SJCRH30 (cell line): Measurements from ENCODE around the gene MERTK. TPM values are rescaled to one million over a fixed set of nuclear protein-coding genes. Genes with fewer than 3 reads are reported as not detected.

Experiments used
- DNase-seq, 2 experiments: peaks; one replicate each; pipeline ENCODE4 v3.0.0-alpha.2; 2015 to 2020
- H3K27ac ChIP-seq: fragments of 250-450 bp; sonication (Bioruptor Pico); 2 replicates; pipeline ENCODE4 v1.5.1; 2020; ENCODE audit warnings: mild to moderate bottlenecking, moderate library complexity
- H3K27me3 ChIP-seq: fragments of 250-450 bp; sonication (Bioruptor Pico); 2 replicates; pipeline ENCODE4 v1.5.1; 2020; ENCODE audit warnings: mild to moderate bottlenecking, moderate library complexity
- H3K36me3 ChIP-seq: fragments of 250-450 bp; sonication (Bioruptor Pico); 2 replicates; pipeline ENCODE4 v1.5.1; 2020; ENCODE audit warnings: mild to moderate bottlenecking, moderate library complexity
- H3K4me1 ChIP-seq: fragments of 250-450 bp; sonication (Bioruptor Pico); 2 replicates; pipeline ENCODE4 v1.5.1; 2020; ENCODE audit warnings: mild to moderate bottlenecking, moderate library complexity
- H3K4me3 ChIP-seq: fragments of 250-450 bp; sonication (Bioruptor Pico); 2 replicates; pipeline ENCODE4 v1.5.1; 2020; ENCODE audit warnings: mild to moderate bottlenecking, moderate library complexity
- H3K9me3 ChIP-seq: fragments of 250-450 bp; sonication (Bioruptor Pico); replicated peaks from 2 replicates; pipeline ENCODE4 v1.5.1; 2020; ENCODE audit warnings: mild to moderate bottlenecking, moderate library complexity
- total RNA-seq: library from RNA; depleted of rRNA; stranded (reverse); fragments of >200 nt; shearing (Covaris generic); gene quantifications from 2 replicates; pipeline ENCODE4 v1.2.3, GENCODE V29; 2014

The MERTK gene
- total RNA-seq, 1 experiment from 2014 or later, result 6.8 TPM

DNA sequence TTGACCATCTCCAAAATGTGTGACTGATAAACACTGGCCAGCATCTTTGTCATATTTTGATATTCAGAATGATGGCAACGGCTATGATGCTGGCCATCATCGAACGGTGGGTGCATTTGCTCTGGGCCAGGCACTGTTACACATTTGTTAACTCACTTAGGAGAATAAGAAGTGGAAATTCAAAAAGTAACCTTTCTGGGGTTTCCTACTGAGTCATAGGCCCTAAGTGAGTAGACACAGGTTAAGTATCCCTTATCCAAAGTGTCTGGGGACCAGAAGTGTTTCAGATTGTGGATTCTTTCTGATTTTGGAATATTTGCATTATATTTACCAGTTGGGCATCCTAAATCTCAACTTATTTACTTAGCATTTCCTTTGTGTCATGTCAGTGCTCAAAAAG is 92.0 kb downstream of the MERTK start:
- no peak overlapping the region for H3K4me3 ChIP-seq
- H3K4me1 ChIP-seq, result peaks cover 13% of the 10 kb centered on the region
- DNase-seq, result no peak
- no peak overlapping the region for H3K27ac ChIP-seq
- H3K9me3 ChIP-seq, result no peaks in the 10 kb centered on the region
- no peaks in the 10 kb centered on the region for H3K36me3 ChIP-seq
- H3K27me3 ChIP-seq, result no peaks in the 10 kb centered on the region

DNA sequence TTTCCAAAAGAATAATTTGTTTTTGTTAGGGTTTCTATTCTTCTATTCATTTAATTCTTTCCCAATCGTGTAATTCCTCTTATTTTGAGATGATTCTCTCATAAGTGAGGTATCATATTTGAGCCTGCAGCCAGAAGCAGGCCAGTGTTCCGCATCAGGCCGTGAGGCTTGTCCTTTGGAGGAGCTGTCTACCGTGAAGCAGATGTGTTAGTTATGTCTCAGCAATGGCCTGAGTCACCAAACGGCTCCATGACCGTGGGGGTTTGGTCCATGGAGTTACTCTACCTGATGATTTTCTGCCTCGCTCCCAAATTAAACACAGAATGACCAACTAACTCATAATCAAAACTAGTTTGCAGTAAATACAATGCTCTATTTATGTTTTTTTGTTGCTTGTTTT is 92.4 kb downstream of the MERTK start:
- peaks cover 9% of the 10 kb centered on the region for H3K4me1 ChIP-seq
- H3K36me3 ChIP-seq, result no peaks in the 10 kb centered on the region
- H3K27ac ChIP-seq, result no peak overlapping the region
- no peaks in the 10 kb centered on the region for H3K27me3 ChIP-seq
- no peak overlapping the region for H3K4me3 ChIP-seq
- DNase-seq, result no peak
- no peaks in the 10 kb centered on the region for H3K9me3 ChIP-seq

DNA sequence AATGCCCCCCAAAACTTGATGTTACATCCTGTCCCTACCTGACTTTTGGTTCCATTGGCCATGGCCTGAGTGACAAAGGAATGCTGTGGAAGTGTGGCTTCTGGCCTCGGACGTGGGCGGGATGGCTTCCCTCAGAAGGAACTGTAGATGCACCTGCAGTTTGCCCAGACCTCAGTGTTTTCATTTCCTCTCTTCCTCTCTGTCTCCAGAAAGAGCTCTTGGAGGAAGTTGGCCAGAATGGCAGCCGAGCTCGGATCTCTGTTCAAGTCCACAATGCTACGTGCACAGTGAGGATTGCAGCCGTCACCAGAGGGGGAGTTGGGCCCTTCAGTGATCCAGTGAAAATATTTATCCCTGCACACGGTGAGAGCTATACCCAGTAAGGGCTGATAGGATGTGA is 95.6 kb downstream of the MERTK start:
- Histone ChIP-seq H3K27me3 (no peaks in the 10 kb centered on the region), H3K4me1 (no peaks in the 10 kb centered on the region), H3K4me3 (no peak overlapping the region), H3K9me3 (no peaks in the 10 kb centered on the region), H3K36me3 (peaks cover 2% of the 10 kb centered on the region), H3K27ac (no peak overlapping the region)
- DNase-seq, result no peak

DNA sequence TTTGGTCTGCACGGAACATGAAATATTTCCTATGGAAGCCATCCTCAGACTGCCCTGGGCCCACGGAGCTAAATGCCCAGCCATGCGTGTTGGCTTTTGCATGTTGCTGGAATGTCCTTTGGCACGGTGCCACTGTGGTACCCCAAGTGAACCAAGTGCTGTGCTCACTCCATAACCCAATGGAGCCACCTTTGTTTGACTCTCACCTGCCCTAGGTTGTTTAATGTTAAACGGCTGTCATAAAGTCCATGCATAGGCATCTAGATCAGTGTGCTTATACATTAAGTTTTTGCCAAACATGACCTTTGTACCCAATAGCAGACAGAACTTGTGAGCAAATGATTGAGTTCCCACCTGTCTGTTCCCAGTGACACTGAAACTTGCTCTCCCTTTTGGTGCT is 96.7 kb downstream of the MERTK start:
- no peak for DNase-seq
- Histone ChIP-seq H3K27me3 (no peaks in the 10 kb centered on the region), H3K4me1 (no peaks in the 10 kb centered on the region), H3K36me3 (peaks cover 5% of the 10 kb centered on the region), H3K27ac (no peak overlapping the region), H3K4me3 (no peak overlapping the region), H3K9me3 (no peaks in the 10 kb centered on the region)

DNA sequence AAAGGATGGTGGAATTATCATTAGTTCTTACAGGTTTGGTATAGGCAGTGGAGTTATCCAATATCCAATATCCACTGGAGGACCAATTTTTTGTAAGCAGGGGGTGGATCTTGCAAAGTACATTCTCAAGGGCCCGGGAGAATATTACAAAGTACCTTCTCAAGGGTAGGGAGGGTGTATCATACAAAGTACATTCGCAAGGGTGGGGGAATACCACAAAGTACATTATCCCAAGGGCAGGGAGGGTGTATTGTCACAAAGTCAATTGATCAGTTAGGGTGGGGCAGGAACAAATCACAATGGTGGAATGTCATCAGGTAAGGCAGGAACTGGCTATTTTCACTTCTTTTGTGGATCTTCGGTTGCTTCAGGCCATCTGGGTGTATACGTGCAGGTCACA is 101.4 kb downstream of the MERTK start:
- DNase-seq, result no peak
- peaks cover 5% of the 10 kb centered on the region for H3K36me3 ChIP-seq
- H3K27me3 ChIP-seq, result no peaks in the 10 kb centered on the region
- H3K4me3 ChIP-seq, result no peak overlapping the region
- H3K9me3 ChIP-seq, result no peaks in the 10 kb centered on the region
- no peaks in the 10 kb centered on the region for H3K4me1 ChIP-seq
- H3K27ac ChIP-seq, result no peak overlapping the region

DNA sequence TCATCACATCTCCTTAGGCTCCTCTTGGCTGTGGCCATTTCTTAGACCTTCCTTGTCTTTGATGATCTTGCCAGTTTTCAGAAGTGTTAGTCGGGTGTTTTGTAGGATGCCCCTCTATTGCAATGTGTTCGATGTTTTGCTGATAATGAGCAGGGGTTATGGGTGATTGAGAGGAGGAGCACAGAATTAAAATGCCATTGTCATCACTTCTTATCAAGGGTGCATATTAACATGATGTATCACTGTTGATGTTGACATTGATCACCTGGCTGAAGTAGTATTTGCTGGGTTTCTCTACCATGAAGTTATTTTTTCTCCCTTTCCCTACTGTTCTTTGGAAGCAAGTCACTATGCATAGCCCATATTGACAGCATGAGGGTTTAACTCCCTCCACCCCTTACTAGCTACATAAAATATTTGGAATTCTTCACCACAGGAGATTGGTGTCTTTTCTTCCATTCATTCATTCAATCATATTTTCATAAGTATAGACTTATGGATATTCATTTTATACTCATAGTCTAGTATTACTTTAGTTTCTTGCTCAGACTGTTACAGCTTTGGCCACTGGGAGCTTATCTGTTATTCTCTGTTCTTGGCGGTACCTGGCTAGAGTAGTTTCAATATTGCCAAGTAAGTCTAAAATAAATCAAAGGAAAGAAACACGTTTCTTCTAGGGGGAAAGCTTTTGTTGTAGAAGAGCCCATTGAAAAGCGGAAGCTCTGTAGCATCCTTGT is 102.2 kb downstream of the MERTK start:
- H3K27me3 ChIP-seq, result no peaks in the 10 kb centered on the region
- H3K9me3 ChIP-seq, result no peaks in the 10 kb centered on the region
- no peak overlapping the region for H3K4me3 ChIP-seq
- peaks cover 5% of the 10 kb centered on the region for H3K36me3 ChIP-seq
- H3K4me1 ChIP-seq, result no peaks in the 10 kb centered on the region
- DNase-seq, result no peak
- H3K27ac ChIP-seq, result no peak overlapping the region

DNA sequence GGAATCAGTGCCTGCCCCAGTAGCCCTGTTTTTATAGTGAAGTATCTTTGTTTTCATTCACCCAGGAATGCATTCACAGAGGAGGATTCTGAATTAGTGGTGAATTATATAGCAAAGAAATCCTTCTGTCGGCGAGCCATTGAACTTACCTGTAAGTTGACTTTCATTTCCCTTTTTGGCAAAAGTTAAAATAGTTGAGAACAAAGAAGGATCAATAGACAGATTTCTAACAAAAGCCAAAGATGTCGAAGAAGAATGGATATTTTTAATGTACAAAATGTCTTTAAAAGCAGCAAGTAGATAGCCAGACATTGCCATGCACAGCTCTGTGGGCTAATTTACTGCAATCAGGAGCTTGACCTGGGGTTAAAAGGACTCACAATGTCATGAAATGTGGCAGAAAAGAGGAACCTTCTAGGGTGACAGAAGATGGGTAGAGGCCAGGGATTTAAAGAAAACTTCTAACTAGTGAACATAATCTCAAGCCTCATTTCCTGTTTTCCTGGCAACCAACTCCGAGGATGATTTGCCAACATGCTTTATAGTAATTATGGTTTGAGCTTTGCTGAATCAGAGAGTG is 102.8 kb downstream of the MERTK start:
- Histone ChIP-seq H3K36me3 (peaks cover 5% of the 10 kb centered on the region), H3K27ac (no peak overlapping the region), H3K4me1 (no peaks in the 10 kb centered on the region), H3K9me3 (no peaks in the 10 kb centered on the region), H3K4me3 (no peak overlapping the region), H3K27me3 (no peaks in the 10 kb centered on the region)
- no peak for DNase-seq

DNA sequence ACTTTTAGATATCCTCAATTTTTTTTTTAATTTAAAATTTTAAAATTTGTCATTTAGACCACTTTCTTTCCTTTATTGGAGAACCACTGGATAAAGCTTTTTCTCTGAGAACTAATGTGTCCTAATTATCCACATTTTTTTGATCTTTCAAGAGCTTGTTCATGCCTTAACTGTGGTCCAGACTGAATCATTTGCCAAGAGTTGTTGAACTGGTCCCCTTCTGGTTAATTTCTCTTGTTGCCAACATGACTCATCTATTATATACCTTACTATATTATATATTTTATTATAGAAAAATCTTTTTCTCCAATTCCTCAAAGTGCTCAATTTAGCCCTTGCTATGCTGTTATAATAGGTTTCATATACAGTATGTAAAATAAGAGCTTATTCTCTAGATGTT is 103.5 kb downstream of the MERTK start:
- peaks cover 5% of the 10 kb centered on the region for H3K36me3 ChIP-seq
- no peak overlapping the region for H3K27ac ChIP-seq
- no peaks in the 10 kb centered on the region for H3K27me3 ChIP-seq
- H3K4me1 ChIP-seq, result no peaks in the 10 kb centered on the region
- H3K4me3 ChIP-seq, result no peak overlapping the region
- no peaks in the 10 kb centered on the region for H3K9me3 ChIP-seq
- DNase-seq, result no peak

DNA sequence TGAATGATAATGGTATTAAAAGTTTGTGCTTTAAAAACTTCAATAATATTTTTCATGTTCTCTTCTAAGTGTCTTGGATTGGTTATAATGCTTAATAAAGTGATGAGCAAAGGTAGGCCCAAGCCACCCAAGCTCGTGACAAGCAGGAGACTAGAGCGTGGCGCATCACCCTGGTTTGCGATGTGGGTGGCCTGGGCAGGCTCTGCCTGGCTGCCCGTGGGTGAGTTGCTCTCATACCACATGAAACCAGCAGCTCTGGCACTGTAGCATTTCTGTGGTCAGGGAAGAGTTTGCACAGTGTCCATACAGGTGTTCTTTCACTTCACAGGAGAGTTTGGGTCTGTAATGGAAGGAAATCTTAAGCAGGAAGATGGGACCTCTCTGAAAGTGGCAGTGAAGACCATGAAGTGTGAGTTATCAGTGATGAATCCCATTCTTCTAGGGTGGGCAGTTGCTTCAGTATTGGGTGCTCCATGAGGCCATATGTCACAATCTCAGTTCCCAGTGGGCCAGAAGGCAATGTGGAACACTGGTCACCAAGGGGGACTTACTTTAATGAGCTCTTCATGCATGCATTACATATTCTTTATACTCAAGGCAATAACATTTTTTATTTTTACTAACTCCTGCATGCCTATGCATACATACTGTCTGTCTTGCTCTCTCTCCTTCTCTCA is 105.3 kb downstream of the MERTK start:
- no peaks in the 10 kb centered on the region for H3K9me3 ChIP-seq
- no peaks in the 10 kb centered on the region for H3K27me3 ChIP-seq
- no peak overlapping the region for H3K27ac ChIP-seq
- no peaks in the 10 kb centered on the region for H3K4me1 ChIP-seq
- peaks cover 3% of the 10 kb centered on the region for H3K36me3 ChIP-seq
- H3K4me3 ChIP-seq, result no peak overlapping the region
- no peak for DNase-seq

DNA sequence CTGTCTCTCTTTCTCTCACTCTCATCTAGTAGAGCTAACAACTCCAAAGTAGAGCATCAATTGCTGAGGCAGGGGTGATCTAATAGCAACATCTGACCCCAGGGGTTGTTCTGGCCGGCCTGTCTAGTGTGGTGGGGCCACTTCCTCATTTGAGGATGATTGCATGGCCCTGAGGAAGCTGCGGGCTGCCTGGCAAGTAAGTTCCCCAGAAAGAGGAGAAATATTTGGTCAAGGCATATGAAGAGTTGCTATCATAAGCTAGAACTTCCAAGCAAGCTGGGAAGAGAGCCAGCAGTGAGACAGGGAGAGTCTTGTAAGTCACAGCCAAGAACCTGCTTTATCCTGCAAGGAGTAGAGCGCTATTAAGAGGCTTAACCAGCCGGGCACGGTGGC is 105.8 kb downstream of the MERTK start:
- H3K4me3 ChIP-seq, result no peak overlapping the region
- no peak for DNase-seq
- H3K27me3 ChIP-seq, result no peaks in the 10 kb centered on the region
- H3K27ac ChIP-seq, result no peak overlapping the region
- peaks cover 3% of the 10 kb centered on the region; the same call in 1 of the 2 replicates for H3K36me3 ChIP-seq
- H3K9me3 ChIP-seq, result no peaks in the 10 kb centered on the region
- H3K4me1 ChIP-seq, result no peaks in the 10 kb centered on the region

DNA sequence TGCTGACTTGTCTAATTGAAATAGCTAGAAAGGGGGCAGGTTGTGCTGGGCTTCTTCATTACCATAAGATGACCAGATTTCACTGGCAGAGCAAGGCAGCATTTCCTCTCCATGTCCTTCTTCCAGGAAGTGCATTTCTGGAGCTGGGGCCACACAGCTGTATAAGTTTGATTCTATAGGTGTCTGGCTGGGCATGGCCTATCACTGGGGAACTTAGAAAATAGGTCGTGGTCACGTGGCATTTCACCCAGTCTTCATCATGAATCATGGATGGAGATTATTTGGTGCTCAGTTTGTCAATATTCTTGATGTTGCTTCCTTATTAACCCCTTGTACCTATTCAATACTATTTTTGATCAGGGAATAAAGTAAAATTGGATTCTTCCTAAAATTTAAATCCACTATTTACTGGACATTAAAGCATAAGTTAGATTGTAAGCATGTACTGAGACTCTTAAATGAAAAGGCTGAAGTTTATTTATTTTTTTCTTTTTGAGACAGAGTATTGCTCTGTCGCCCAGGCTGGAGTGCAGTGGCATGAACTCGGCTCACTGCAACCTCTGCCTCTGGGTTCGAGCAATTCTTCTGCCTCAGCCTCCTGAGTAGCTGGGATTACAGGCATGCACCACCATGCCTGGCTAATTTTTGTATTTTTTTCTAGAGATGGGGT is 107.1 kb downstream of the MERTK start:
- Histone ChIP-seq H3K9me3 (no peaks in the 10 kb centered on the region), H3K4me3 (no peak overlapping the region), H3K4me1 (no peaks in the 10 kb centered on the region), H3K27ac (no peak overlapping the region), H3K27me3 (no peaks in the 10 kb centered on the region), H3K36me3 (no peaks in the 10 kb centered on the region)
- DNase-seq, result no peak

DNA sequence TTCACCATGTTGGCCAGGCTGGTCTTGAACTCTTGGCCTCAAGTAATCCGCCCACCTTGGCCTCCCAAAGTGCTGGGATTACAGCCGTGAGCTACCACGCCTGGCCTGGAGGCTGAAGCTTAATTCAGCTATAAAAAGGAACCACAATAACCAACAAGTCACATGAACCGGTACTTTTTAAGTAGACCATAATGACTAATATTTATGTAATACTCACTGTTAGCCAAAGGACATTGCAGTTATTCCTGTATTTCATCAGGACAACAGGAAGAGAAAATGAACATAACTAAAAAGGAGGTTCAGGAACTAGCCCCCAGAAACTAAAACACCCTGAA is 107.6 kb downstream of the MERTK start:
- no peak overlapping the region for H3K4me3 ChIP-seq
- H3K27ac ChIP-seq, result no peak overlapping the region
- H3K36me3 ChIP-seq, result no peaks in the 10 kb centered on the region
- DNase-seq, result no peak
- no peaks in the 10 kb centered on the region for H3K9me3 ChIP-seq
- H3K27me3 ChIP-seq, result no peaks in the 10 kb centered on the region
- H3K4me1 ChIP-seq, result no peaks in the 10 kb centered on the region

DNA sequence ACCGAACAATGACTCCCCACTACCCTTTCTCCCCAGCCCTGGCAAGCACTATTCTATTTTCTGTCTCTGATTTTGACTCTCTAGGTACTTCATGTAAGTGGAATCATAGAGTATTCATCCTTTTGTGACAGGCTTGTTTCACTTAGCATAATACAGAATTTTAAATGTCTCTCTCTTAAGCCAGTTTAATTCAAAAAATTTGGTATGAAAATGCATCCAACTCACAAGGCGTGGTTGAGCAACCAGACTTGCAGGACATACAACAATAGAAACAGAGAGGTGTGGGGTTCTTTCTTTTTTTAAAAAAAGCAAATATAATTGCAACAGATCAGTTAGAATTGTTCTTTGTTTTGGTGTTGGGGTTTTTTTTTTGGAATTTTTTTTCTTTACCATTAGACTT is 109.1 kb downstream of the MERTK start:
- H3K4me3 ChIP-seq, result no peak overlapping the region
- no peaks in the 10 kb centered on the region for H3K36me3 ChIP-seq
- H3K4me1 ChIP-seq, result no peaks in the 10 kb centered on the region
- H3K27me3 ChIP-seq, result no peaks in the 10 kb centered on the region
- H3K9me3 ChIP-seq, result no peaks in the 10 kb centered on the region
- no peak for DNase-seq
- no peak overlapping the region for H3K27ac ChIP-seq

DNA sequence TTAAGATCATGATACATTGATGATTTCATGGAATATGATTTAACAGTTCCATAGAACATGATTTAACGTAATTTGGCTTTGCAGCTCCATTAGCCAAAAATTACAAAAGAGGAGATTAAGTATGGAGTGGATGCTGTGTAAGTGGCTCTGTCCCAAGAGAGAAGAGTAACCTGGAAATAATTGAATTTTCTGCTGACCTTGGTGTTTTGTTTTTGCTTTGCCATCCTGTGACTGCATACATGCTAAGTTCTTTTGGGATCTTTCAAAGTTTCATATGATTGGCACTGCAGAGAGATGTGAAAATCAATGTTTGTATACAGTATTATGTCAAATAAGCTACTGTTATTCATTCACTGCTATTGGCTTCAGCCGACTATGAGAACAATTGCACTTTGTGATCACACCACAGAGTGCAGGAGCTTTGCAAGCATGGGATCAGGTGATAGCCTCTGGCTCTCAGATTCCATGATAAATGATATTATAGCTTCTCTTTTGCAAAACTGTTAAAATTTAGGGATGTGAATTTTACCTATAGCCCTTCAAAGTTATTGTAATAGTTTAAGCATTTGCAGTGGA is 110.6 kb downstream of the MERTK start:
- Histone ChIP-seq H3K9me3 (no peaks in the 10 kb centered on the region), H3K36me3 (no peaks in the 10 kb centered on the region), H3K27me3 (no peaks in the 10 kb centered on the region), H3K4me3 (no peak overlapping the region), H3K4me1 (no peaks in the 10 kb centered on the region), H3K27ac (no peak overlapping the region)
- no peak for DNase-seq

DNA sequence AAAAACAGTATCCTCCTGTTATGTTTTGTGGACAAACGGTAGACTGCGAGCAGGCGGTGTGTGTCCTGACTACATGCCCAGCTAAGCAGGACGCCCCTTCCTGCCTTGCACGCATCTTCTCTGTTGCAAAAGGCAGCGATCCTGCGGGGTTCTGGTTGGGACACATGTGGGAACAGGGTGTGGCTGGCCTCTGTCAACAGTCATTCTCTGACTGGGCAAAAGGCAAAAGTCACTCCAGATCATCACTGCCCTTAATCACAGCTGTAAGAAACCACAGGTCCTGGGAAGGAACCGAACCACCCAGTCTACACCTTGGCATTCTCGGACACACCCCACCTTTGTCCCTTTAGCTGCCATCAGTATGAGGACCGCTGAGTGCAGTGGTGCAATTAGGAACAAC is 112.3 kb downstream of the MERTK start:
- no peaks in the 10 kb centered on the region for H3K9me3 ChIP-seq
- no peaks in the 10 kb centered on the region for H3K4me1 ChIP-seq
- DNase-seq, result no peak
- no peak overlapping the region for H3K27ac ChIP-seq
- no peak overlapping the region for H3K4me3 ChIP-seq
- H3K27me3 ChIP-seq, result no peaks in the 10 kb centered on the region
- no peaks in the 10 kb centered on the region for H3K36me3 ChIP-seq
